PC-9 (cell line): Measurements from ENCODE around the gene NRIP1.

ENCODE experiments used
- CTCF ChIP-seq: fragments of 200-600 bp; sonication (generic); conservative IDR thresholded peaks from 2 replicates; pipeline ENCODE4 v1.6.1; 2017; ENCODE audit warnings: mixed run types, antibody characterized with exemption, mild to moderate bottlenecking, moderate library complexity
- EZH2 ChIP-seq: fragments of 200-600 bp; sonication (generic); IDR thresholded peaks from 2 replicates; pipeline ENCODE4 v1.8.0; 2017; ENCODE audit warnings: antibody characterized with exemption, low read depth

GRCh38 chr21:14917762-14918161 lies 147.0 kb downstream of the NRIP1 start:
- TF ChIP-seq CTCF (no peak), EZH2 (no peak)
